HG03558 (cell line): ENCODE data around the gene GRID1.

Source experiments
- ATAC-seq: cut with Tn5 transposase; IDR thresholded peaks from one replicate; pipeline ENCODE4 v1.9.1; 2021; ENCODE audit warnings: moderate number of reproducible peaks; ENCODE audit not compliant: unreplicated experiment; ENCODE audit errors: extremely low read depth

The GRID1 gene

DNA sequence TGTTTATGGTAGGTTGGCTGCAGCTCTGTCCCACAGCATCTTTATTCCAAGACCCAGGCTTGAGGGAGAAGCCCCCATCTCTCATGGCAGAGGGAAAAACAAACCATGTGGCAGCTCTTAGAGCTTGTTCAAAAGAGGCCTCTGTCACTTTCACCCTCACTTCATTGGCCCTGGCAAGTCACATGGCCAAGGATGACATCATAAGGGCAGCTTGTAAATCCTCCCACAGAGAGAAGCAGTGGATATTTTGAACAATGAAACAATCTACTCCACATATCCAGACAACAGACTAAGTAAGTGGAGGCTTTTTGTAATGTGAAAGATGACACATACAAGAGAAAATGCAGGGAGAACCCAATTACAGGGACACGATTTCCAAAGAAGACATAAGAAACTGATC, 108.1 kb downstream of the GRID1 start:
- no peak for ATAC-seq

DNA sequence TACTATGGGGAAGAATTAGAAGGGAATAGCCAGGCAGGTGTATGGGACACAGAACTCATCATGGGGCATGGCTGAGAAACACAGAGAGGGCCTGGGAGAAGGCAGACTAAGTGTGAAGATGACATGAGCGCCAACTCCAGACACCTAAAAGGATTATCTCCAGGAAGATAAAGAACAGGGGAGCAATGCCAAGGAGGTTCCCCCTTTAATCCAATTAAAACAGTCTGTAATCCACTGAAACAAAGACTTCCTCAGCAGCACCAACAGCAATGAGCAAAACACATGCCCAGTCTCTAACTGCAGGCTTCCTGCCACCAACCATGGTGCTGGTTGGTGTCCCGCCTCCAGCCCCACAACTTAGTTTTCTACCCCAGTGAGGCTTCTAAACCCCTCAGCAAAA, 108.9 kb downstream of the GRID1 start:
- no peak for ATAC-seq

DNA sequence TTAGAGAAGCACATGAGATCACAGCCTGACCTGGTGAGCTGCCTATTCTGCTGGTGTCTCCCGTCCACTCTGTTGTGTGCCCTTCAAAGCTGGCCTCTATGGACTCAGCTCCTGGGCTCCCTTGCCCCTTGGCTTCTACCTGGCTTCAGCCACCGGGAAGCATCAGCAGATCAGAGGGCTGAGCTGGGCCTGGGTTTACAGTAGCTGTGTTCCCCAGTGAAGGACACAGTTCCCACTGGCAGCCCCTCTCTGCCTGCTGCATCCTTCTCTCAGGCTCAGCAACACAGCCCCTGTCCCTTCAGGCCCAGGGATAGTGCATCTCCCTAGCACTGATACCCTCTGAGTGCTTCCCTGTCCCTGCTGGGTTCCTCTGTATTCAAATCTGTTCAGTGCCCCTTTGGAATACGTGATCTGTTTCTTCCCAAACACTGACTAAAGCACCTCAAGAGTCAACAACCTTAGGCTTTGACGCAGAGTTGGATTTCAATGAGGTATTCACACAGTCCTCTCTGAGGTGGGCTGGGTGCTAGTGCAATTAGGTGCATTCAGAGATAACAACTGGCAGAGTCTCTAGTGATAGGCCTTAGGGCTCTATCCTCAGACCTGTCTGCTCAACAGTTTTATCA, 109.8 kb downstream of the GRID1 start:
- no peak for ATAC-seq

DNA sequence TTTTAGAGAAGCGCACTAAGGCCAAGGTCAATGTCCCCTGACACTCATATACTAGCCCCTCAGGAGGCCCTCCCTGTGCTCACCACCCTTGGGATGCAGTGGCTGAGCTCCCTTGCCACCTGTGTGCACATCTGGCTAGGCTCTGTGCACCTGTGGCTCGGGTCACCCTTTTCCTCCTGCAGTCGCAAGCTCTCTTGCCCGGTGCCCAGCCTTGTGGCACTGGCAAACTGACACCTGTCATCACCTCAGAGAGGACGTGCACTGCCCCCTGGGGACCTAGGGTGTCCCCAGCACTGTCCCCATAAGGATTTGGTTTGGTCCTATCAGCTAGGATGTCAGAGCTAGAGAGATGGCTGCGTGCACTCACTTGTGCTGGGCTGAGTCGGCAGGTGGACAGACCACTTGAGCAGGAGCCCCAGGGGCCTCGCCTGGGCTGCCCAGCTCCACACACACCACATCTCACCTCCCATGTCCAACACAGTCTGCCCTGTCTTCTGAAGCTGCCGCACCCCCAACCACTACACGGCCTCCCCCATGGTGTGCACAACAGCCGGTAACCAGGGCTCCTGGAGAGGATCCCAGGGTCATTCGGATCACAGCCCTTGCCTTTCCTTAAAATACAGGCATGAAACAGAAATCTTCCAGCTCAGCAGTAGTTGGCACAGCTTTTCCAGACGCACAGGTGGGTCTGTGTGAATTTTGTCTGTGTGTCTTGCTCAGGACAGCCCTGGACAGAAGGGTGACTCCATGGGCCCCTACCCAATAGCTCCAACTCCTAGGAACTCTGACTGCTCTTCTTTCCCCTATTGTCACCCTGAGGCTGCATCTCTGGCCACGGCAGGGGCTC, 111.0 kb downstream of the GRID1 start:
- ATAC-seq: no peak

DNA sequence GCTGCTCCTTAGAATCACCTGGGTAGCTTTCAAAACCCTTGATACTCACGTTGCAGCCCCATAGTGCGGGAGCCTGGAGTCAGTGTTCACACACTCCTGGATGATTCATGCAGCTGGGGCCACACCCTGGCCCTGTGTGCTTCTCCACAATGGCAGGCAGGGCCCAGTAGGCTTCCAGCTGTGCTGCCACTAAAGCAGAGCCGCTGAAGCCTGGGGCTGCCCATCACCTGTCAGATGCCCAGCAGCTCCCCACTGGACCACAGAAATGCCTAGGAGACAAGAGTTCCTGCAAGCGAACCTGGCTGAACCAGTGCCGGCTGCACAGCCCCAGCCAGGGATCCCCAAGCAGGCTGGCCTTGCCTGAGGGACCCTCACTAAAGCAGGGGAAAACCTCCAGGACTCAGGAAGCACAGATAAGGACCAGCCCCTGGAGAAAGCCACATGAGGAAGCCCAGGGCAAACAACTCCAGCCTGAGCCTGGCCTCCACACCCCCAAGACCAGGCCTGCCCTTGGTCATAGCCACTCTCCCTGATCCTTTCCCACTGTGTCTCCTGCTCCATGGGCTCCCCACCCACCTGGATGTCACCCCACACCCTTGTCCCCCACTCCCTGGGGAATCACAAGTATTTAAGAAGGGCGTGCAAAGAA, 111.9 kb downstream of the GRID1 start:
- no peak for ATAC-seq

DNA sequence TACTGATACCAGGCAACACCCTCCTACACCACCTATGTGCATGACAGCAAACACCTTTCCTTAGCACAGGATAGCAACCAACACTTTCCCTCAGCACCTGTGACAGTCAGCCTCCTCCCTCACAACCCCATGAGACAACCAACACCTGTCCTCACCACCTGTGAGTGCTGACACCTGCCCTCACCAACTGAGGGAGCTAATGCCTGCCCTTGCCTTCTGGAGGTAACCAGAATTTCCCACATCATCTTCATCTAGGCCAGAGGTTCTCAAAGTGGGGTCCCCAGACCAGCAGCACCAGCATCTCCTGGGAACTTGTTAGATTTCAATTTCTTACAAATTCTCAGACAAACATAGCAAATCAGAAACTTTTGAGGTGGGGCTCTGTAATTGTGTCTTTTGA, 112.5 kb downstream of the GRID1 start:
- ATAC-seq: no peak

DNA sequence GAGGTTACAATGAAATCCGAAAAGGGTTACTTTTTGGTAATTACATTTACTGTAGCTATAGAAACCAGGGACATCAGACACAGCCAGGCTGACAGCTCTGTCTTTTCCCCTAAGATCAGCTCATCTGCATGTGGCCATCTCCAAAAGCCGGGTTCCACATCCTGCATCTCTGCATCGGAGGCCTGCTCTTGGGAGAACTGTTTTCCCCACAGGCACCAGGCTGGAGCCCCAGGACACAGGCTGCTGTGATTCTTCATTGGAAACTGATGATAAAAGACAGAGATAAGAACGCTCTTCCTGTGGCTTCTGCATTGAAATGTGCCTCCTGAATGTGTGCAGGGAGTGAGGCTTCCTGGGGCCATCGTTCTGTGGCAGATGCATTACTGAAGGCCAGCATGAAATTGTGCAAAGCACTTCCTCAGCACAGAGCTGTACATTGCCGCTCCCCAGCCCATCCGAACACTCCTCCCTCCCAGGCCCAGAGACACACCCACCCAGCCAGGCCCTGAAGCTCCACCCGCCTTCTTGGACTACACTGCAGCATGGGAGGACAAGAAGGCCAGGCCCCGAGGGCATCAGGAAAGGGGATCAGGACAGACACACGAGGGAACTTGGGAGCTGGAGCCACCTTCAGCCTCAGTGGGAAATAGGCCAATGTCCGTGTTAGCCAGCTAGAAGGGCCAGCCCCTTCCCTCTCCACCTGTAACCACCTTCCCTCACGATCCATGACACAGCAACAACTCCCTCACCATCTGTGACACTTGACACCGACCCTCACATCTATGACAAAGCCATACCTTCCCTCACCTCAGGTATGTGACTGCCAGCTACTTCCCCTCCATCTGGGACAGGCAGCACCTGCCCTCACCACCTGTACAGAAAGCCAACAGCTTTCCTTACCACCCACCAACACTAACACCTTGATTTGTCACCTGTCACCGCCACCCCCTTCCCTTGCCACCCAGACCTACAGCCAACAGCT, 113.2 kb downstream of the GRID1 start:
- ATAC-seq: no peak

DNA sequence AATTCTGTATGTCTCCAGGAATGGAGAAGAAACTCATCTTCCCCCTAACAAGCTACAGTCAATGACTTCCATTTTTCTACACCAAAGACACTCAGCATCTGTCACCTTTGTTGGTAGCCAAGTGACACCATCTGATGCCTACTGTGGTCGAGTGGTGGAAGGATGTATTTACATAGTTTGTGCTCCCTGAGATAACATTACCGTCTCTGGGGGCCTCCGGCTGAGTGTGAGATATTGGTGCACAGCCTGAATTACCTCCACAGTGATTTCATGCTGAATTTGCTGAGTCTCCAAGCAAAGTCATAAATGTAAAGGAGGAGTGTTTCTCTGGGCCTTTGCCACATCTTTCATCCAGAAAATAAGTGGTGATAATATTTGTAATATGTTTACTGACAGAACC, 114.0 kb downstream of the GRID1 start:
- ATAC-seq: no peak

DNA sequence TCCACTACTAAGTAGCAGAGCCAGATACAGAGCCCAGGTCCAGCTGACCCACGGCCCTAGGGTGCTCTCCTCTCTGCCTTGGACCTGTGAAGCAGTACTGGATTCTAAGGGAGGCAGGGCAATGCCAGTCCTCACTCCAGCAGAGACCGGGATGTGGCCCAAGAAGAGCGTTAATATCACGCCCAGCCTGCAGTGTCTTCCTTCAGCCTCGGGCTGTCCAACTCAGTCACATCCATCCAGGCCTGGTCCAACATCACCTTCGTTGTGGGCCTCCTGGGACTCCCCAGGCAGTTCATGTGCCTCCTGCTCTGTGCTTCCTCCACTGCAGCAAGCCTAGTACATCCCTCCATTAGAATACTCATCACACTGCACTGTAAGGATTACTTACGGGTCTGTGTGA, 114.5 kb downstream of the GRID1 start:
- ATAC-seq: no peak

DNA sequence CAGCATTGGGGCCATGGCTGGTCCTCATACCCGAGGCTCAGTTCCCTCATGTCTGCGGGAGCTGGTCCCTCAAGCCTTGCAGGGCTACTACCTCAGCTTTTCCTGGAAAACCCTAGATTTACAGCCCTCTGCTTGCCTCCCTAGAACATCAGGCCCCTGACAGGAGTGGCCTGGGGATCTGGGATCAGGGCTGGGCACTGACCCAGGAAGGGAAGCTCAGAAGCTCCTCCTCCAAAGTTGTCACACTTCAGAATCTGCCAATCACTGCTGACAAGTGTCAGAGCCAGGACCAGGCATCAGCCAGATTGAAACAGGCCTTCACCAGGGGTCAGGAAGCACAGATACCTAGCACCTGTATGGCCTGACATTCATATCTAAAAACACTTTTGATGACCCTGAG, 115.2 kb downstream of the GRID1 start:
- ATAC-seq: no peak

DNA sequence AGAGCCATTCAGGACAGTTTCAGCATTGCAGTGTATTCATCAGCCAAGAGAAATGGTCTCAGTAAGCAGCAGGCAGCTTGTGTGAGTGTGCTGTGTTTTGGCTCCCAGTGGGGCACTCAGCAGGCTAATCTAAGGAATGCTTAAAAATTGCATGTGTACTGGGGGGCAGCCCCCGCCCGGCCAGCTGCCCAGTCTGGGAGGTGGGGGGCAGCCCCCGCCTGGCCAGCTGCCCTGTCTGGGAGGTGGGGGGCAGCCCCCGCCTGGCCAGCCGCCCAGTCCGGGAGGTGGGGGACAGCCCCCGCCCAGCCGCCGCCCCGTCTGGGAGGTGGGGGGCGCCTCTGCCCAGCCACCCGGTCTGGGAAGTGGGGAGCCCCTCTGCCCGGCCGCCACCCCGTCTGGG, 116.2 kb downstream of the GRID1 start:
- ATAC-seq: no peak

DNA sequence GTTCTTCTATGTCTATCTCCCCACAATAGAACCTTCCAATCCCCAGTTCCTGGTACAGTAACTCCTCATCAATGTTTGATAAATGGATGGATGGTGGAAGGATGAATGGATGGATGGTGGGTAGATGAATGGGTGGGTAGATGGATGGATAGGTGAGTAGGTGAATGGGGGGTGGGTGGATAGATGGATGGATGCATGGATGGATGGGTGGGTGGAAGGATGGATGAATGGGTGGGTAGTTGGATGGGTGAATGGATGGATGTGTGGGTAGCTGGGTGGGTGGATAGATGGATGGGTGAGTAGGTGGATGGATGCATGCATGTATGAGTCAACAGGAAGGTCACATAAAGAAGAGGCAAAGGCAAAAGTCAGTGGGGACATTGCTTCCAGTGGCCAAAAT, 116.8 kb downstream of the GRID1 start:
- ATAC-seq: no peak

DNA sequence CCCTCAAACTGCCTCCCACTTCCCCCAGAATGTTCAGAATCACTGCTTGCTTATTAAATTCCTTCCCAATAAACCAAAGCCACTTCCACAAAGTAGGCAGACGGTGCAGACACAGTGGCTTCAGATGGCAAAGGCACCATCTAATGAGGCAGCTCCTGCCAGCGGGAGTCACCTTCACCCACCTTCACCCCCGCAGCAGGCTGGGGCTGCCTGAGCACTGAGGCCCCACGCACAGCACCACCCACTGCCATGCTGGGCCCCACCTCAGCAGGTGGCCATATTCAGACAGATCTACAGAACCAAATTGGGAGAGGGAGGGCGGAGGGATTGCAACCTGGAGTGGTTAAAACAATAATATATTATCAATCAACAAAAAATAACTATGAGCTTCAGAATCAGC, 118.5 kb downstream of the GRID1 start:
- ATAC-seq: no peak

DNA sequence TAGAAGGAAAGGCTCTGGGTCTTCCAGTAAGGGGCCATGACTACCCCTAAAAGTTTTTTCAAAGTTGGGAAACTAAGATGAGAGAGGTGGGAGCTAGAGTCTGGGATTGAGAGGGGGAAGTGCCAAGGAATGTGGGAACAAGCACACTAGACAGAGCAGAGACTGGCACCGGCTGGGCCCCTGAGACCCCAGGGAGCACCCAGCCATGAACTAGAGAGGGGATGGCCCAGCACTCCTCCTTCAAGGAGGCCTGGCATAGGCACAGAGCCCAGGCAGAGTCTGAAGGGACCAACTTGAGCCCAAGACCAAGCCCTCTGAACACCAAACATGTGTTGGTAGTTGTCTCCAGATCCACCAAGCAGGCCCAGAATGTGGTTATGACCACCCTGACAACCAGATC, 119.0 kb downstream of the GRID1 start:
- ATAC-seq: no peak

DNA sequence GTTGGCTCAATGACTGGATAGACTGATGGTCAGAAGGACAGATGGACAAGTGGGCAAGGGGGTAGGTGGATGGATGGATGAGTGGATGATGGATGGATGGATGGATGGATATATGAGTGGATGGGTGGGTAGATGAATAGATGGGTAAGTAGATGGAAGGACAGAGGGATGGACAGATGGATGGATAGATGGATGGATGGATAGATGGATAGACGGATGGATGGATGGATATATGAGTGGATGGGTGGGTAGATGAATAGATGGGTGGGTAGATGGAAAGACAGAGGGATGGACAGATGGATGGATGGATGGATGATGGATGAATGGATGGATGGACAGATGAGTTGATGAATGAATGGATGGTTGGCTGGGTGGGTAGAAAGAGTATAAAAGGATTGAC, 119.5 kb downstream of the GRID1 start:
- no peak for ATAC-seq

DNA sequence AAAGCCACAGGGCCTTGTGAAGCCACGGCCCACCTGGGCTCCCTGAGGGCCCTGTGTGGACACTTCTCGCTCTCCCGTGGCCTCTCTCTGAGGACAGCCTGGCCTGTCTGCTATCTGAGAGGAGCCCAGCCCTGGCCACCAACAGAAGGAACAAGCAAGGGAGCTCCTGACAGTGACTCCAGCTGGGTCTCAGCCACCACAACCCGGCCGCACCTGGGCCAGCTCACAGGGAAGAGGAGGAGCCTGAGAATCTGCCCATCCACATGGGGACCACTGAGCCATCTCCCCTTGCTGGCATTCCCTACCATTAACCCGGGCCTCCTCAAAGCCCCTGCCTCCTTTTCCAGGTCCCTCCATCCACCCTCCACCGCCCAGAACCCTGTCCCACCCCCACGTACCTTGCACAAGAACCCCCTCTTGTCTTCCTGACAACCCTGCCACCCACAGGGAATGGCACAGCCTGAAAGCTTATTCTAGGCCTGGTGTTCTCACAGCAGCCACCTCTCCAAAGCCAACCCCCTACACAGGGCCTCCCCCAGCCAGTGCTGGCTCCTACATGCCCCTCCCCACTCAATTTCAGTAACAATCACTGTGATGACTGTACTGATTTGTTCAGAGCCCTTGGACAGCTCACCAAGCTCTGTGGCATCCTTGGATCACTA, 120.2 kb downstream of the GRID1 start:
- ATAC-seq: no peak

DNA sequence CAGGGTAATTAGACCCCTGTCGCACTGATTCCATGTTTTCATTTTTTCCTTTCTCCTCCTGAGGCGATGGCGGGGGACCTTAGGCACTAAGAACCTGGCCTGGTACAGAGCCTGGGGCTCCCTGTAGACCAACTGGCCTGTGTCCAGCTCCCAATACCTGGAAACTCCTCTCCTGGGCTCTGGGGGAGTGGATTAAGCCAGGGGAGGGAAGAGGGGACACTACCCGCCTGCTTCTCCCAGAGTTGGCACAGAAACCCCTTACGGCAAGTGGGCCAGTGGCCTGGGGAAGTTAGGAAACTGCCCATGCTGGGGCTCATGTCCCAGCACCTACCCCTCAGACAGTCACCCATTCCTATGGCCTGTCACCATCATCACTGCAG, 121.6 kb downstream of the GRID1 start:
- no peak for ATAC-seq

DNA sequence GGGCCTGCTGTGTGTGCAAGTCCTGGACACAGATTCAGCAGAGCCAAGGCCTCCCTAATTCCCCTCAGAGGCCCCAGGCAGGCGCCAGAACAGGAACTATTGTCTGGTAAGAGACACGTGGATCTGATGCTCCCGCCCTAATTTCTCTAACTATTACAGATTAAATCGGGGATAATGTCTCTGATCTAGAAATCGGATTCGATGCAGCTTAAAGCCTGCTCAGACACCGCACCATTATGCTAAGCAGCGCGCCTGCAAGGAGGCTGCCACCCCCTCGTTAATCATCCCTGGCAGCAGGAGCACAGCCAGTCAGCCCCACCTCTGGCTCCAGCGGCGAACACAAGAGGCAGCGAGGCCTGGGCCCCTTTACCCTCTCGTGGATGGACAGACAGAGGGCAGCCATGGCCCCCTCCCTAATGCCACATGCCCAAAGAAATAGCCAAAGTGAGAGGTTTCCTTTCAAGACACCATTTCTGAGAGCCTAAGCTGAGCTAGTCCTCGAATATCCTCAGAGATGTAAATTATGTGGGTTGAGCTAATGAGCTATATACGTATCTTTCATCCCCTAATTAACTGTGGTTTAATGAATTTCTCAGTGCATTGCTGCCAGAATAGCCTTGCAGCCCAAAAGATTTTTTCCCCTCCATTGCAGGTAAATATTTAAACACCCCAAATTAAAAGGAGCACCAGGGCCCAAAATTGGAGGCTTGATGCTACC, 122.1 kb downstream of the GRID1 start:
- ATAC-seq: no peak

DNA sequence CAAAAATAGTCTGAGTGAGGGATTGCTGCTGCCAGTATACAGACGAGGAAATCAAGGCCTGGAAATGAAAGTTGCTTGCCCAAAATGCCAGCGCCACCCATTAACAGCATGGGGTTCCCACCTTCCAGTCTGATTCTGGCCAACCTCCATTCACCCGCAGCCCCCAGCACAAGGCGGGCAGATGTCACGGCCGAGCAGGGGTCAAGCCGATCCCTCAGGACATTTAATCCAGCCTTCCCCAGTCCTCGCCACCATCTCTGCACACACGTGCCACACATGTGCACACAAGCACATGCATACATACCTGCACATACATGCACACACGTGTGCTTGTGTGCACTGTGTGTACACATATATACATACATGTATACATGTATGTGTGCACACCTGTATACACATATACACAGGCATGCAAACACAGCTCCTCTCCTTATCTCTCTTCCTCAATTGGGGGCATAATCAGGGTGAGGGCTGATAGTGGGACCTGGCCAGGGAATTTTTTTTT, 122.9 kb downstream of the GRID1 start:
- ATAC-seq: no peak
